Measurements from ENCODE around the gene KLHL15.

Gene KLHL15

GRCh38 chrX:24024819-24025740, 1.9 kb downstream of the KLHL15 start:
- TF ChIP-seq CTCF (conservative IDR thresholded peaks at IDR 0.05; ENCODE audit: control insufficient read depth, insufficient read depth, low read depth, low read length), result no peak
- peak overlapping the region; percentile 75 for H3K4me3 ChIP-seq (ENCODE audit: control insufficient read depth, low read depth, low read length)
- peak; percentile 87 for DNase-seq (ENCODE audit: low read depth)

- DNase-seq (ENCODE audit: low read depth), result peak; percentile 16
- peak overlapping the region; percentile 75 for H3K4me3 ChIP-seq (ENCODE audit: control insufficient read depth, low read depth, low read length)
- TF ChIP-seq CTCF (conservative IDR thresholded peaks at IDR 0.05; ENCODE audit: control insufficient read depth, insufficient read depth, low read depth, low read length), result no peak
These were observed 2.9 kb downstream of the KLHL15 start for GRCh38 chrX:24023972-24024669.

- DNase-seq (ENCODE audit: low read depth), result no peak
- H3K4me3 ChIP-seq (ENCODE audit: control insufficient read depth, low read depth, low read length), result peak overlapping the region; percentile 75
- no peak for TF ChIP-seq CTCF (conservative IDR thresholded peaks at IDR 0.05; ENCODE audit: control insufficient read depth, insufficient read depth, low read depth, low read length)
These were observed 3.4 kb downstream of the KLHL15 start for GRCh38 chrX:24023544-24023943.

- no peak overlapping the region for H3K4me3 ChIP-seq (ENCODE audit: control insufficient read depth, low read depth, low read length)
- no peak for TF ChIP-seq CTCF (conservative IDR thresholded peaks at IDR 0.05; ENCODE audit: control insufficient read depth, insufficient read depth, low read depth, low read length)
- peak; percentile 31 for DNase-seq (ENCODE audit: low read depth)
These were observed 6.6 kb downstream of the KLHL15 start for GRCh38 chrX:24020306-24020876.

- no peak for DNase-seq (ENCODE audit: low read depth)
- no peak overlapping the region for H3K4me3 ChIP-seq (ENCODE audit: control insufficient read depth, low read depth, low read length)
- TF ChIP-seq CTCF (conservative IDR thresholded peaks at IDR 0.05; ENCODE audit: control insufficient read depth, insufficient read depth, low read depth, low read length), result no peak
These were observed 7.5 kb downstream of the KLHL15 start for GRCh38 chrX:24019448-24019847.

- no peak overlapping the region for H3K4me3 ChIP-seq (ENCODE audit: control insufficient read depth, low read depth, low read length)
- DNase-seq (ENCODE audit: low read depth), result no peak
- TF ChIP-seq CTCF (conservative IDR thresholded peaks at IDR 0.05; ENCODE audit: control insufficient read depth, insufficient read depth, low read depth, low read length), result no peak
These were observed 8.2 kb downstream of the KLHL15 start for GRCh38 chrX:24018809-24019208.

All from fibroblast of mammary gland (primary cell).